A549 (cell line): ENCODE data around the gene PLEKHD1. TPM values are rescaled to one million over a fixed set of nuclear protein-coding genes. Genes with fewer than 3 reads are reported as not detected.

Source experiments
- ATAC-seq, 2 experiments: fragments of 200-7000 bp in 1 of 2; fragments of >200 bp in 1 of 2; cut with Nextera tagmentation in 1 of 2; cut with Tn5 transposase in 1 of 2; 3 replicates each; pipeline versions ENCODE4 v1.8.0 to v1.9.1; 2018 to 2020; ENCODE audit warnings: mild to moderate bottlenecking in 1 of 2, moderate library complexity in 1 of 2
- CTCF ChIA-PET: fragments of 300-600 bp; sonication (Branson Sonifier 250); formaldehyde crosslinking; extraction: SDS; loops from one replicate; lab custom pipeline; 2021; ENCODE audit warnings: antibody characterized with exemption, inconsistent platforms; lab: Yijun Ruan, JAX
- POLR2A ChIA-PET: fragments of 350-600 bp; formaldehyde crosslinking; extraction: SDS; loops from one replicate; lab custom pipeline; 2021; ENCODE audit warnings: antibody characterized with exemption, inconsistent platforms; lab: Yijun Ruan, JAX
- DNase-seq, 2 experiments: peaks; one replicate each; pipeline versions ENCODE4 v3.0.0 to v3.0.0-alpha.2; 2011 to 2016; ENCODE audit warnings: low read depth in 1 of 2, low spot score in 1 of 2
- FAIRE-seq: peaks from 2 replicates; lab custom pipeline; 2011; peaks lifted over from hg19 to GRCh38; lab: Jason Lieb, UNC
- H3K27ac ChIP-seq, 2 experiments: fragments of >200 bp; sonication (Bioruptor Twin); formaldehyde crosslinking; 3 replicates each; pipeline ENCODE4 v1.5.1; 2016 to 2017
- H3K4me1 ChIP-seq: fragments of >200 bp; sonication (Bioruptor Twin); formaldehyde crosslinking; 3 replicates; pipeline ENCODE4 v1.6.1; 2016
- H3K4me2 ChIP-seq: fragments of >200 bp; sonication (Bioruptor Twin); formaldehyde crosslinking; 3 replicates; pipeline ENCODE4 v1.6.1; 2016
- H3K4me3 ChIP-seq: fragments of >200 bp; sonication (Bioruptor Twin); formaldehyde crosslinking; 3 replicates; pipeline ENCODE4 v1.5.1; 2016
- H3K9me3 ChIP-seq: fragments of >200 bp; sonication (Bioruptor Twin); formaldehyde crosslinking; 3 replicates; pipeline ENCODE4 v1.6.1; 2016
- CBX2 ChIP-seq: fragments of 200-600 bp; sonication (generic); IDR thresholded peaks from 2 replicates; pipeline ENCODE4 v1.6.1; 2016; ENCODE audit warnings: low read depth, mild to moderate bottlenecking, borderline replicate concordance
- CEBPB ChIP-seq, 2 experiments: fragments of >200 bp in 1 of 2; sonication (Bioruptor Twin) in 1 of 2; formaldehyde crosslinking in 1 of 2; IDR thresholded peaks; 2 replicates each; pipeline ENCODE4 v1.6.1; 2012 to 2016
- ESRRA ChIP-seq: fragments of 150-350 bp; IDR thresholded peaks from 2 replicates; pipeline ENCODE4 v1.6.1; 2014; ENCODE audit warnings: mild to moderate bottlenecking, low read length, borderline replicate concordance
- FOSB ChIP-seq: fragments of 250-450 bp; sonication (Bioruptor Pico); IDR thresholded peaks from 2 replicates; pipeline ENCODE4 v1.5.0; 2020; ENCODE audit warnings: mild to moderate bottlenecking, moderate library complexity
- HOXB13 ChIP-seq: fragments of 250-450 bp; sonication (Bioruptor Pico); IDR thresholded peaks from 2 replicates; pipeline ENCODE4 v1.5.0; 2020; ENCODE audit warnings: low read depth, mild to moderate bottlenecking, moderate library complexity
- HOXB5 ChIP-seq: fragments of 250-450 bp; sonication (Bioruptor Pico); IDR thresholded peaks from 2 replicates; pipeline ENCODE4 v1.5.0; 2020; ENCODE audit warnings: mild to moderate bottlenecking, moderate library complexity
- JUN ChIP-seq, 2 experiments: fragments of >200 bp; sonication (Bioruptor Twin); formaldehyde crosslinking; IDR thresholded peaks; 2 replicates in 1 of 2; 3 replicates in 1 of 2; pipeline ENCODE4 v1.6.1; 2016 to 2017
- KDM1A ChIP-seq: fragments of 200-600 bp; sonication (generic); IDR thresholded peaks from 2 replicates; pipeline ENCODE4 v1.6.1; 2016; ENCODE audit warnings: low read depth, mild to moderate bottlenecking
- KDM5A ChIP-seq: fragments of 200-600 bp; sonication (generic); IDR thresholded peaks from 2 replicates; pipeline ENCODE4 v1.6.1; 2016; ENCODE audit warnings: antibody characterized with exemption, mild to moderate bottlenecking
- MAFK ChIP-seq: fragments of 450-650 bp; IDR thresholded peaks from 2 replicates; pipeline ENCODE4 v1.6.1; 2014; ENCODE audit not compliant: partially characterized antibody
- NR3C1 ChIP-seq: fragments of >200 bp; sonication (Bioruptor Twin); formaldehyde crosslinking; IDR thresholded peaks from 3 replicates; pipeline ENCODE4 v1.6.1; 2017
- PHF8 ChIP-seq: fragments of 200-600 bp; sonication (generic); IDR thresholded peaks from 2 replicates; pipeline ENCODE4 v1.6.1; 2016; ENCODE audit warnings: low read depth, mild to moderate bottlenecking, antibody characterized with exemption, moderate library complexity, borderline replicate concordance
- POLR2A ChIP-seq: IDR thresholded peaks from 2 replicates; pipeline ENCODE4 v1.6.1; 2012; ENCODE audit warnings: mild to moderate bottlenecking, low read length
- POLR2AphosphoS2 ChIP-seq: conservative IDR thresholded peaks from 2 replicates; pipeline ENCODE4 v1.6.1; 2012; ENCODE audit warnings: low read length, improper control_type of control experiment, inconsistent platforms
- RAD21 ChIP-seq, 2 experiments: fragments of >200 bp in 1 of 2; sonication (Bioruptor Twin) in 1 of 2; formaldehyde crosslinking in 1 of 2; IDR thresholded peaks in 1 of 2; conservative IDR thresholded peaks in 1 of 2; 2 replicates in 1 of 2; 3 replicates in 1 of 2; pipeline ENCODE4 v1.6.1; 2012 to 2018; ENCODE audit warnings: inconsistent platforms in 1 of 2
- RFX5 ChIP-seq: fragments of 450-650 bp; IDR thresholded peaks from 2 replicates; pipeline ENCODE4 v1.7.1; 2014; ENCODE audit warnings: antibody characterized with exemption, mild to moderate bottlenecking, moderate library complexity
- RNF2 ChIP-seq: fragments of 200-600 bp; sonication (generic); IDR thresholded peaks from 2 replicates; pipeline ENCODE4 v1.6.1; 2016; ENCODE audit warnings: low read depth, mild to moderate bottlenecking, antibody characterized with exemption, moderate library complexity, borderline replicate concordance
- SREBF2 ChIP-seq: fragments of 450-650 bp; IDR thresholded peaks from 2 replicates; pipeline ENCODE4 v1.6.1; 2014; ENCODE audit warnings: mild to moderate bottlenecking, moderate library complexity
- ZC3H11A ChIP-seq: fragments of 450-650 bp; IDR thresholded peaks from 2 replicates; pipeline ENCODE4 v1.6.1; 2014; ENCODE audit warnings: antibody characterized with exemption, mild to moderate bottlenecking
- WGBS: methylation state at CpG from one replicate; pipeline ENCODE4 v1.1.6; 2017; ENCODE audit errors: missing lambda C conversion rate; 5-methylcytosine and 5-hydroxymethylcytosine counted together
- polyA plus RNA-seq, 4 experiments: library from polyadenylated mRNA; depleted of rRNA in 3 of 4; stranded (reverse); fragments of >200 nt; fragmentation: RNase III in 1 of 4; extraction: RNeasy Plus Mini Kit Qiagen cat#74134 plus additional on column Dnase treatment in 1 of 4; gene quantifications; 2 replicates in 3 of 4; 3 replicates in 1 of 4; pipeline ENCODE4 v1.2.3, GENCODE V29; 2011 to 2017
- TF ChIP-seq, protein P1 (sequence below): IDR thresholded peaks from 2 replicates; pipeline ENCODE4 v1.6.1; 2012
- TF ChIP-seq, protein P2 (sequence below): fragments of 250-450 bp; sonication (Bioruptor Pico); IDR thresholded peaks from 2 replicates; pipeline ENCODE4 v1.5.0; 2020; ENCODE audit warnings: low read depth, mild to moderate bottlenecking, moderate library complexity
- TF ChIP-seq, protein P3 (sequence below): fragments of >200 bp; sonication (Bioruptor Twin); formaldehyde crosslinking; IDR thresholded peaks from 2 replicates; pipeline ENCODE4 v1.6.1; 2016
- TF ChIP-seq, protein P4 (sequence below): IDR thresholded peaks from 2 replicates; pipeline ENCODE4 v1.6.1; 2012; ENCODE audit warnings: low read depth, borderline replicate concordance
- TF ChIP-seq, protein P5 (sequence below): IDR thresholded peaks from 2 replicates; pipeline ENCODE4 v1.6.1; 2012

PLEKHD1 gene
- polyA plus RNA-seq, 2 of the 4 experiments (the other 2 are of a cell fraction): 0.01 to 0.04 TPM

DNA sequence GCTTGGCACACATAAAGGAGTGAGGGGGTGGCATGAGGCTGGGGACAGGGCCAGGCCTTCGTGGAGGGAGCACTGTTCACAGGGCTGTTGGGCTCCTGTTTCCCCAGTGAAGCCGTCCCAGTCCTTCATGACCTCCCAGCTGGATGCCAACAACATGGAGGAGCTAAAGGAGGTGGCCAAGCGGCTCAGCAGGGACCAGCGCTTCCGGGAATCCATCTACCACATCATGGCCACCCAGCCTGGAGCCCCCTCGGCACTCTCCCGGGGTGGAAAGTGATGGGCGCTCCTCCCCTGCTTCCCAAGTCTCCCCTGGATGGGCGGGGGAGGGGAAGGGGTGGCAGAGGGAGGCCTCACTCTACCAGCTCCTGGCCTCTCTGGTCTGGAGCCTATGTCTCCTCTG is 43.6 kb downstream of the PLEKHD1 start:
- no peak for FAIRE-seq
- ATAC-seq: no peak
- ChIA-PET CTCF (interaction anchor here (1.0 to 5.8 kb wide), 9 partner anchors 10 to 199 kb away, joined by 3 to 36 read pairs (median 4); partner anchors contain the start of gene CCDC177), POLR2A (no interaction called here)
- WGBS: 43% methylated on average over 6 of the region's 9 CpGs
- TF ChIP-seq ZC3H11A (no peak), PHF8 (no peak), CEBPB (IDR thresholded peaks at IDR 0.05) (no peak), CBX2 (no peak), JUN (IDR thresholded peaks at IDR 0.05) (no peak)
- TF ChIP-seq, protein P1, sequence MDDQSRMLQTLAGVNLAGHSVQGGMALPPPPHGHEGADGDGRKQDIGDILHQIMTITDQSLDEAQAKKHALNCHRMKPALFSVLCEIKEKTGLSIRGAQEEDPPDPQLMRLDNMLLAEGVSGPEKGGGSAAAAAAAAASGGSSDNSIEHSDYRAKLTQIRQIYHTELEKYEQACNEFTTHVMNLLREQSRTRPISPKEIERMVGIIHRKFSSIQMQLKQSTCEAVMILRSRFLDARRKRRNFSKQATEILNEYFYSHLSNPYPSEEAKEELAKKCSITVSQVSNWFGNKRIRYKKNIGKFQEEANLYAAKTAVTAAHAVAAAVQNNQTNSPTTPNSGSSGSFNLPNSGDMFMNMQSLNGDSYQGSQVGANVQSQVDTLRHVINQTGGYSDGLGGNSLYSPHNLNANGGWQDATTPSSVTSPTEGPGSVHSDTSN: no peak
- Histone ChIP-seq H3K4me3 (no peak overlapping the region), H3K4me2 (no peak overlapping the region), H3K4me1 (no peaks in the 10 kb centered on the region), H3K9me3 (no peaks in the 10 kb centered on the region), H3K27ac (no peak overlapping the region)
- DNase-seq: no peak

DNA sequence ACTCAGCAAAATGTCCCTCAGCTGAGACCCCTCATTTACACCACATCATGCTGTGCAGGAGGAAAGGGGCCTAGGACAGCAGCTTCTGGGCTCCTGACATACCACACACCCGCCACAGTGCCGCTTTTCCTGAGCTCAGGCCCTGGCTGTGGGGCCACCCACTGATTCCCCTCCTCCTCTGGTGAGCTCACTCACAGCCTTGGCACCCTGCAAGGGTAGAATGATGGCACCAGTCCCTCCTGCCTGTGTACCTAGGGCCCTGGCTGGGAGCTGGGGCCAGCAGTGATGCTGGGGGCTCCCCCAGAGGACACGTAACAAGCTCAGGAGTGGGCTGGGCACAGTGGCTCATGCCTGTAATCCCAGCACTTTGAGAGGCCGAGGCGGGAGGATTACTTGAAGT is 44.4 kb downstream of the PLEKHD1 start:
- TF ChIP-seq RAD21 (conservative IDR thresholded peaks at IDR 0.05 in 1 of 2, IDR thresholded peaks at IDR 0.05 in 1 of 2) (no peak), HOXB5 (no peak), KDM5A (no peak), KDM1A (no peak), ESRRA (no peak), HOXB13 (no peak), POLR2AphosphoS2 (no peak), ZC3H11A (no peak), POLR2A (no peak), FOSB (CRISPR knock-in tag) (no peak), RNF2 (no peak), MAFK (no peak), NR3C1 (no peak)
- TF ChIP-seq, protein P2, sequence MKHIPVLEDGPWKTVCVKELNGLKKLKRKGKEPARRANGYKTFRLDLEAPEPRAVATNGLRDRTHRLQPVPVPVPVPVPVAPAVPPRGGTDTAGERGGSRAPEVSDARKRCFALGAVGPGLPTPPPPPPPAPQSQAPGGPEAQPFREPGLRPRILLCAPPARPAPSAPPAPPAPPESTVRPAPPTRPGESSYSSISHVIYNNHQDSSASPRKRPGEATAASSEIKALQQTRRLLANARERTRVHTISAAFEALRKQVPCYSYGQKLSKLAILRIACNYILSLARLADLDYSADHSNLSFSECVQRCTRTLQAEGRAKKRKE (CRISPR knock-in tag): no peak
- TF ChIP-seq, protein P3, sequence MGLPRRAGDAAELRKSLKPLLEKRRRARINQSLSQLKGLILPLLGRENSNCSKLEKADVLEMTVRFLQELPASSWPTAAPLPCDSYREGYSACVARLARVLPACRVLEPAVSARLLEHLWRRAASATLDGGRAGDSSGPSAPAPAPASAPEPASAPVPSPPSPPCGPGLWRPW: no peak
- TF ChIP-seq, protein P4, sequence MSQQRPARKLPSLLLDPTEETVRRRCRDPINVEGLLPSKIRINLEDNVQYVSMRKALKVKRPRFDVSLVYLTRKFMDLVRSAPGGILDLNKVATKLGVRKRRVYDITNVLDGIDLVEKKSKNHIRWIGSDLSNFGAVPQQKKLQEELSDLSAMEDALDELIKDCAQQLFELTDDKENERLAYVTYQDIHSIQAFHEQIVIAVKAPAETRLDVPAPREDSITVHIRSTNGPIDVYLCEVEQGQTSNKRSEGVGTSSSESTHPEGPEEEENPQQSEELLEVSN: no peak
- H3K4me3 ChIP-seq: no peak overlapping the region
- ATAC-seq (no peak), DNase-seq (no peak), FAIRE-seq (no peak)
- ChIA-PET POLR2A (no interaction called here), CTCF (interaction anchor here (1.3 to 5.8 kb wide), 6 partner anchors 9 to 198 kb away, joined by 3 to 38 read pairs (median 12); partner anchors contain the start of gene CCDC177)
- no peaks in the 10 kb centered on the region for H3K9me3 ChIP-seq
- WGBS: 54% methylated on average over 5 of the region's 5 CpGs
- H3K27ac ChIP-seq: no peak overlapping the region
- H3K4me1 ChIP-seq: no peaks in the 10 kb centered on the region
- no peak overlapping the region for H3K4me2 ChIP-seq

DNA sequence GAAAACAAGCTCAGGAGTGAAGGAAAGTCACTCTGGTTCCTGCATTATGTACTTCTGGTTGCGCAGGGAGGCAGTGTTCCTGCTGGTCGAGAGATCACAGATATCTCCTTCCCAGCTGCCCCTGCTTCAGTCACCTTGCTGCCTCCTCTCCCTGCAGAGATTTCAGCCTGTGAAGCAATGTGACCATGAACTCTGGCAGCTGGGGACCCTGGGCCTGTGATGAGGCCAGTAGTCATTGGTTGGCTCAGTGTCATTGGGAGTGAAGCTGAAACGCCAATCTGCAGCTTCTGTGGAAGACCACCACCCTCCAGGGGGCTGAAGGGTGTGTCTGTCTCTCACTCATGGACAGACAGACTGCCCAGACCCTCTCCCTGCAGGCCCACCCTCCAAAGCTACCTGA is 45.0 kb downstream of the PLEKHD1 start:
- Histone ChIP-seq H3K4me3 (no peak overlapping the region), H3K4me1 (no peaks in the 10 kb centered on the region), H3K9me3 (no peaks in the 10 kb centered on the region), H3K4me2 (no peak overlapping the region), H3K27ac (no peak overlapping the region)
- CTCF ChIA-PET: interaction anchor here (1.1 to 4.7 kb wide), 6 partner anchors 8 to 197 kb away, joined by 3 to 38 read pairs (median 6); partner anchors contain the start of gene CCDC177
- FAIRE-seq: no peak
- DNase-seq: no peak
- 68% methylated on average over 3 of the region's 3 CpGs for WGBS
- ATAC-seq: no peak
- POLR2A ChIA-PET: no interaction called here
- TF ChIP-seq, protein P2 (CRISPR knock-in tag): no peak
- no peak for TF ChIP-seq POLR2AphosphoS2
- TF ChIP-seq, protein P5, sequence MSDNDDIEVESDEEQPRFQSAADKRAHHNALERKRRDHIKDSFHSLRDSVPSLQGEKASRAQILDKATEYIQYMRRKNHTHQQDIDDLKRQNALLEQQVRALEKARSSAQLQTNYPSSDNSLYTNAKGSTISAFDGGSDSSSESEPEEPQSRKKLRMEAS: no peak
- no peak for TF ChIP-seq SREBF2
- TF ChIP-seq, protein P1: no peak
- TF ChIP-seq RFX5: no peak
